PC-9 (cell line): ENCODE data around the gene GGCT.

Source experiments
- CTCF ChIP-seq: fragments of 200-600 bp; sonication (generic); conservative IDR thresholded peaks from 2 replicates; pipeline ENCODE4 v1.6.1; 2017; ENCODE audit warnings: mixed run types, antibody characterized with exemption, mild to moderate bottlenecking, moderate library complexity
- EZH2 ChIP-seq: fragments of 200-600 bp; sonication (generic); IDR thresholded peaks from 2 replicates; pipeline ENCODE4 v1.8.0; 2017; ENCODE audit warnings: antibody characterized with exemption, low read depth

- no peak for TF ChIP-seq CTCF
- no peak for TF ChIP-seq EZH2
Measured at GRCh38 chr7:30522159-30522558, 17.5 kb upstream of the GGCT start.
